ENCODE results near the gene ATG10.

ATG10 gene

GRCh38 chr5:82163452-82164175, 191.8 kb downstream of the ATG10 start:
- intact Hi-C loops (cut with micrococcal nuclease) = loop anchor here (5.0 to 10.0 kb wide), 2 partner anchors 309 to 651 kb away; no protein-coding TSS in a partner anchor

GRCh38 chr5:82164176-82164976, 192.6 kb downstream of the ATG10 start:
- Mint-ChIP-seq H3K27ac (no peak overlapping the region), H3K27me3 (no peaks in the 10 kb centered on the region), H3K36me3 (ENCODE audit: low read depth) (no peaks in the 10 kb centered on the region), H3K9me3 (no peaks in the 10 kb centered on the region), H3K4me3 (no peak overlapping the region), H3K4me1 (ENCODE audit: low read depth) (no peaks in the 10 kb centered on the region)
- intact Hi-C loops (cut with micrococcal nuclease) = loop anchor here (5.0 to 10.0 kb wide), 2 partner anchors 310 to 652 kb away; no protein-coding TSS in a partner anchor

More at GRCh38 chr5:82163452-82164175, 191.8 kb downstream of the ATG10 start:
- Mint-ChIP-seq H3K27ac (no peak overlapping the region), H3K9me3 (no peaks in the 10 kb centered on the region), H3K36me3 (ENCODE audit: low read depth) (no peaks in the 10 kb centered on the region), H3K4me3 (no peak overlapping the region), H3K27me3 (no peaks in the 10 kb centered on the region), H3K4me1 (ENCODE audit: low read depth) (no peaks in the 10 kb centered on the region)

- no peak overlapping the region for H3K4me3 Mint-ChIP-seq
- H3K4me1 Mint-ChIP-seq (ENCODE audit: low read depth) = no peaks in the 10 kb centered on the region
- H3K9me3 Mint-ChIP-seq = no peaks in the 10 kb centered on the region
- no peak overlapping the region for H3K27ac Mint-ChIP-seq
- intact Hi-C loops (cut with micrococcal nuclease) = loop anchor here (5.0 to 10.0 kb wide), 2 partner anchors 310 to 653 kb away; no protein-coding TSS in a partner anchor
- H3K36me3 Mint-ChIP-seq (ENCODE audit: low read depth) = no peaks in the 10 kb centered on the region
- H3K27me3 Mint-ChIP-seq = no peaks in the 10 kb centered on the region
Observed at GRCh38 chr5:82164977-82165713, 193.3 kb downstream of the ATG10 start.

- no peaks in the 10 kb centered on the region for H3K4me1 Mint-ChIP-seq (ENCODE audit: low read depth)
- no peak overlapping the region for H3K27ac Mint-ChIP-seq
- no peaks in the 10 kb centered on the region for H3K36me3 Mint-ChIP-seq (ENCODE audit: low read depth)
- intact Hi-C loops (cut with micrococcal nuclease) = loop anchor here (2.0 to 10.0 kb wide), 2 partner anchors 57 to 311 kb away; no protein-coding TSS in a partner anchor
- no peaks in the 10 kb centered on the region for H3K27me3 Mint-ChIP-seq
- no peak overlapping the region for H3K4me3 Mint-ChIP-seq
- H3K9me3 Mint-ChIP-seq = no peaks in the 10 kb centered on the region
Observed at GRCh38 chr5:82165740-82166530, 194.1 kb downstream of the ATG10 start.

GRCh38 chr5:82167372-82167935, 195.6 kb downstream of the ATG10 start:
- no peaks in the 10 kb centered on the region for H3K27me3 Mint-ChIP-seq
- no peaks in the 10 kb centered on the region for H3K9me3 Mint-ChIP-seq
- H3K4me3 Mint-ChIP-seq = no peak overlapping the region
- intact Hi-C loops (cut with micrococcal nuclease) = loop anchor here (2.0 to 10.0 kb wide), 2 partner anchors 59 to 313 kb away; no protein-coding TSS in a partner anchor
- H3K27ac Mint-ChIP-seq = no peak overlapping the region
- no peaks in the 10 kb centered on the region for H3K4me1 Mint-ChIP-seq (ENCODE audit: low read depth)
- H3K36me3 Mint-ChIP-seq (ENCODE audit: low read depth) = no peaks in the 10 kb centered on the region

GRCh38 chr5:82168294-82168693, 196.5 kb downstream of the ATG10 start:
- no peaks in the 10 kb centered on the region for H3K4me1 Mint-ChIP-seq (ENCODE audit: low read depth)
- no peaks in the 10 kb centered on the region for H3K9me3 Mint-ChIP-seq
- no peaks in the 10 kb centered on the region for H3K36me3 Mint-ChIP-seq (ENCODE audit: low read depth)
- H3K4me3 Mint-ChIP-seq = no peak overlapping the region
- H3K27ac Mint-ChIP-seq = no peak overlapping the region
- no peaks in the 10 kb centered on the region for H3K27me3 Mint-ChIP-seq
- intact Hi-C loops (cut with micrococcal nuclease) = loop anchor here (10.0 kb wide), 1 partner anchor 313 kb away; no protein-coding TSS in a partner anchor

- Mint-ChIP-seq H3K4me3 (no peak overlapping the region), H3K9me3 (no peaks in the 10 kb centered on the region), H3K36me3 (ENCODE audit: low read depth) (no peaks in the 10 kb centered on the region), H3K27me3 (no peaks in the 10 kb centered on the region), H3K27ac (no peak overlapping the region), H3K4me1 (ENCODE audit: low read depth) (peaks cover 10% of the 10 kb centered on the region)
- intact Hi-C loops (cut with micrococcal nuclease) = loop anchor here (10.0 kb wide), 3 partner anchors 195 to 415 kb away; partner anchors contain the start of genes ATG10 and SSBP2
Observed at GRCh38 chr5:82169892-82170291, 198.1 kb downstream of the ATG10 start.

GRCh38 chr5:82174128-82174918, 202.5 kb downstream of the ATG10 start:
- Mint-ChIP-seq H3K27ac (peak overlapping the region; percentile 45), H3K36me3 (ENCODE audit: low read depth) (no peaks in the 10 kb centered on the region), H3K27me3 (no peaks in the 10 kb centered on the region), H3K4me1 (ENCODE audit: low read depth) (peaks cover 15% of the 10 kb centered on the region), H3K4me3 (no peak overlapping the region), H3K9me3 (no peaks in the 10 kb centered on the region)
- intact Hi-C loops (cut with micrococcal nuclease) = loop anchor here (10.0 kb wide), 2 partner anchors 200 to 420 kb away; partner anchors contain the start of genes ATG10 and SSBP2

GRCh38 chr5:82174919-82175219, 203.0 kb downstream of the ATG10 start:
- intact Hi-C loops (cut with micrococcal nuclease) = loop anchor here (10.0 kb wide), 2 partner anchors 200 to 420 kb away; partner anchors contain the start of genes ATG10 and SSBP2
- Mint-ChIP-seq H3K4me1 (ENCODE audit: low read depth) (peaks cover 15% of the 10 kb centered on the region), H3K27ac (peak overlapping the region; percentile 45), H3K9me3 (no peaks in the 10 kb centered on the region), H3K27me3 (no peaks in the 10 kb centered on the region), H3K36me3 (ENCODE audit: low read depth) (peaks cover 3% of the 10 kb centered on the region), H3K4me3 (no peak overlapping the region)

- intact Hi-C loops (cut with micrococcal nuclease) = loop anchor here (10.0 kb wide), 2 partner anchors 201 to 421 kb away; partner anchors contain the start of genes ATG10 and SSBP2
- no peak overlapping the region for H3K27ac Mint-ChIP-seq
Observed at GRCh38 chr5:82176115-82176814, 204.4 kb downstream of the ATG10 start.

GRCh38 chr5:82178378-82178777, 206.6 kb downstream of the ATG10 start:
- intact Hi-C loops (cut with micrococcal nuclease) = loop anchor here (10.0 kb wide), 2 partner anchors 204 to 424 kb away; partner anchors contain the start of genes ATG10 and SSBP2
- H3K27me3 Mint-ChIP-seq = no peaks in the 10 kb centered on the region
- H3K4me3 Mint-ChIP-seq = no peak overlapping the region
- H3K27ac Mint-ChIP-seq = no peak overlapping the region
- no peaks in the 10 kb centered on the region for H3K9me3 Mint-ChIP-seq
- peaks cover 8% of the 10 kb centered on the region for H3K36me3 Mint-ChIP-seq (ENCODE audit: low read depth)
- H3K4me1 Mint-ChIP-seq (ENCODE audit: low read depth) = peaks cover 15% of the 10 kb centered on the region

More at GRCh38 chr5:82176115-82176814, 204.4 kb downstream of the ATG10 start:
- H3K27me3 Mint-ChIP-seq = no peaks in the 10 kb centered on the region
- H3K36me3 Mint-ChIP-seq (ENCODE audit: low read depth) = peaks cover 8% of the 10 kb centered on the region
- peaks cover 15% of the 10 kb centered on the region for H3K4me1 Mint-ChIP-seq (ENCODE audit: low read depth)
- no peak overlapping the region for H3K4me3 Mint-ChIP-seq
- no peaks in the 10 kb centered on the region for H3K9me3 Mint-ChIP-seq
